Non-pigmented ciliary epithelial cell (primary cell): Measurements from ENCODE around the gene CHCHD6.

Experiments used
- DNase-seq: peaks from one replicate; pipeline ENCODE4 v3.0.0-alpha.2; 2010; ENCODE audit warnings: low read depth

Gene CHCHD6

GRCh38 chr3:126743350-126743749, 39.3 kb downstream of the CHCHD6 start:
- no peak for DNase-seq

DNA sequence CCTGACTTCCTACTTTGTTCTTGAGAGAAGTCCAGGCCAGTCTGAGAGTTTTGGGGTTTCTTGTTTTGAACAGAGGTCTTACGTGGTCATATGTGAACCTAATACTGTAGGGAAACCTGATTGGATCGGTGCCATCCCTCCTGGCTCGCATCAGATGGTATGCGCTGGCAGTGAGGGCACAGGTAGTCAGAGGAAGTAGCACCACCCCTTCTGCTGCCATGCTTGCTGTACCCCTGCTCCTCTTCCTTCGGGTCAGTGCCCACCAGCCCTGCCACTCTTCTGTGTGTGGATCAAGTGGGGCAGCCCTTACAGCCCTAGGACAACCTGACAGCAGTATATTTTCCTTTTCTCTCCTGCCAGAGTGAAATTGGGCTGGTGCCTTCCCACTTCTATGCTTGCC, 39.7 kb downstream of the CHCHD6 start:
- no peak for DNase-seq

- DNase-seq: no peak
Measured at GRCh38 chr3:126745760-126746394, 41.8 kb downstream of the CHCHD6 start.

DNA sequence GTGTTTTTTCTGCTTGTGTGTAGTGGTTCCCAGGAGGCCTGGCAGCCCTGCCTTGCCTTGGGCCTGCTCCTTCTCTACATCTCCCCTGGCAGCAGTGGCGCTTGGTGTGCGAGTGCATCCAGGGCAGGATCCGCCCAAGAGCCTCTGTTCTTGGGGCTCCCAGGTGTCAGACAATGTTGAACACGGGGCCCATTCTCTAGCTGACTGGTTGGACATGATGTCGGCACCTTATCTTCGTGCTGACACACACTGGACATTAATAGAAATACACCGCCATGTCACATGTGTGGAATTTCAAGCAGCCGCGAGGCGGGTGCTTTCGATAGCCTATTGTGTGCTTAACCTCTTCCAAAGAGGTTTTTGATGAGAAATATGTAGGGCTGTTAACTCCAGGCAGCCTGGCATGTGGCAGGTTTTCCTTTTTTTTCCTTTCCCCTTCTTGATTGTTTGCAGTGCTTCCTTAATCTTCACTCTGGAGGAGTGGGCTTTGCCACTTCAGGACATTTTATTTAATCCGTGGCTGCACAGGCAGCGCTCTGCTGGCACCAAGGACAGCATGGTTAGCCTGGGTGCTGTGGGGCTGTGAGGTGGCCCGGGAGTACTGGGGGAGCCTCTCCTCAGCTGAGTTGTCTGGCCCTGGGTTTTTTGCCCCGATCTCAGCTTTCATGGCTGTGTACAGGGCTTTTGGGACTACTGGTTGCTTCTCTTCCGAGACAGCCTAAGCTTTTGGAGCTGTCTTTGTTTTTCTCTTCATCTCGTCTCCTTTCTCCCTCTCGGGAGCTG, 42.5 kb downstream of the CHCHD6 start:
- peak; percentile 24 for DNase-seq

GRCh38 chr3:126747768-126748167, 43.7 kb downstream of the CHCHD6 start:
- no peak for DNase-seq

DNA sequence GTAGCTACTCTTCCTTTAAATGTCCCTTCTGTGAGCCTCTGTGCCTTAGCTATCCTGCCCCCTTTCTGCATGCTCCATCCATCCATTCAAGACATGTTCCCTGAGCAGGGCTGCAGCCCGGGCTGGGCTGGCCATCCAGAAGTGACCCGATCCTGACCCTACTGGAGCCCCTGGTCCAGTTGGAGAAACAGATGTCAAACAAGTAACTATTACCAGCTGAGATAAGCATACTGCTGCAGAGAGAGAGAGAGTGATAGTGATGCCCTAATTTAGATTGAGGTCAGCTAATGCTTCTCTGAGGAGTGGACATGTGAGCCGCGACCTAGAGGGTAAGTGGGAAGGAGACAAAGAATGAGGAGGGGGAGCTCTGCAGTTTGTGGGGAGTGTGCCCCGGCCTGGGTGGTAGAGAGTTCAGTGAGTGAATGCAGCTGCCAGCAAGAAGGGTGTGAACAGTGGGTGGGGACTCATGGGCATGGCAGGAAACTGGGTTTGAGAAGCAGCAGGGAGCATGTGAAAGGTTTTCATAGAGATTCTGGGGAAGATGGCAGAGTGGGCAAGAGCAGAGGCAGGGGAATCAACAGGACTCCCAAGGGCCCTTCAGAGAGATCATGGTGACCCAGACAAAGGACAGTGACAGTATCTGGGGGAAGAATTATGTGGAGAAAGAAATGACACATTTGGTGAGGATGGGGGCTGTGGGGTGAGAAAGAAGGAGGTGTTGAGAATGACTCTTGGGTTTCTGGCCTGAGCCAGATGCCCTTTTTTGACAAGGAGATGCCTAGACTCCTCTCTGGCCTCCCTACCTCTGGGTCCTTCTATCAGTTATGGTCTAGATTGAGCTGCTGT, 44.9 kb downstream of the CHCHD6 start:
- no peak for DNase-seq

DNA sequence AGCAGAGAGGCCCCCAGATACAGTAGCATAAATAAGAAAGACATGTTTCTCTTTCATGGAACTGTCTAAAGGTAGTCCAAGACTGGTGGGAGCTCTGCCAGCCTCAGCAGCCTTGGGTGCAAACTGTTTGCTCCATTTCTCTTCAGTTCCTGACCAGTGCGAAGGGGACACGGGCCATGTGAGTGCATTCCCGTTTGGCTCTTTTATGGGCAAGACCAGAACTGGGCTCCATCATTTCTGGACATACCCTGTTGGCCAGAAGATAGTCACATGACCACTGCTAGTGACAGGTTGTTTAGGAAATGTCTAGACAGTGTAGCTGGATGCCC, 45.5 kb downstream of the CHCHD6 start:
- no peak for DNase-seq

GRCh38 chr3:126749931-126750755, 46.1 kb downstream of the CHCHD6 start:
- no peak for DNase-seq

DNA sequence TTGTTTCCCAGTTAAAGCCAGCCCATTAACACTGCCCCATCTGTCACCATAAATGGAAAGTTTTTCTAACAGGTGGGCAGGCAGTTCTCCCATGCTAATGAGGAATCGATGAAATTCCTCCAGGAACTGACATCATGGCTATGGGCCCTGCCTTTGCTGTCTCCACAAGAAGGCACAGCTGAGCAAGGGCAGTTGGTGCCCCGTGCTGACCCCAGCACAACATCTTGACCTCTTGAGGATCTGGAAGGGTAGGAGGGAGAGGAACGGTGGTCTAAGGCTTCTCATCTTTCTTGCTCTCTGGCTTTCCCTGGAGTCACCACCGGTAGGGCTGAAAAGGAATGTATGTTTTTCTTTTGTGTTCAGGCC, 46.7 kb downstream of the CHCHD6 start:
- no peak for DNase-seq

DNA sequence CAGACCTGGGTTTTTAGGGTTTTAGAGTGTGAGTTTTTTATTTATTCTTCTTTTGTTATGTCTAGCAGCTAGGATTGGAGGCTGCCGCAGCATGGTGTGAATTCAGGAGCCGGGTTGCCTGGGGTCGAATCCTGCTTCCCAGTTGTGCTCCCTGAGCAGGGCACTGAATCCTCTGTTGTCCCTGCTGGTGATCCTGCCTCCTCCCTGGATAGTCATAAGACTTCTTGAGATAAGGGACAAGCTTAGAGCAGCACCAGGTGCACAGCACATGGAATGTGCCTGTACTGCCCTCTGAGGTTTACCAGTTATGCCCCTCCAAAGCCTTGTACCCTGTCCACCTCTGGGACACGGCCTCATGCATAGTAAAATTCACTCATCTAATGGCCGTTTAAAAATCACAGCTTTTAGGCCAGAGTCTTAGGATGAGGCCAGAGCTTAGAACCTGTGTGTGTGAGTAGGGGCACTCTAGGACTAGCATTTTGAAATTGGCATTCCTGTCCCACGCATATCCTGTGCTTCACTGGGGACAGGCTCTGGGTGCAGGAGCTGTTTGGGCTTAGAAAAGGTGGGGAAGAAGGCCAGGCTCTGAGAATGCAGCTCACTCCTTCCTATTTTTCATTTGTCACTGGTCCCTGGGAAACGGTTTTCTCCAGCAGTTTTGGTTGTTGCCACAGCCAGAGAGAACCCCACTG, 47.7 kb downstream of the CHCHD6 start:
- no peak for DNase-seq

- DNase-seq: peak; percentile 27
Measured at GRCh38 chr3:126752303-126753190, 48.5 kb downstream of the CHCHD6 start.

GRCh38 chr3:126753191-126754160, 49.4 kb downstream of the CHCHD6 start:
- no peak for DNase-seq

DNA sequence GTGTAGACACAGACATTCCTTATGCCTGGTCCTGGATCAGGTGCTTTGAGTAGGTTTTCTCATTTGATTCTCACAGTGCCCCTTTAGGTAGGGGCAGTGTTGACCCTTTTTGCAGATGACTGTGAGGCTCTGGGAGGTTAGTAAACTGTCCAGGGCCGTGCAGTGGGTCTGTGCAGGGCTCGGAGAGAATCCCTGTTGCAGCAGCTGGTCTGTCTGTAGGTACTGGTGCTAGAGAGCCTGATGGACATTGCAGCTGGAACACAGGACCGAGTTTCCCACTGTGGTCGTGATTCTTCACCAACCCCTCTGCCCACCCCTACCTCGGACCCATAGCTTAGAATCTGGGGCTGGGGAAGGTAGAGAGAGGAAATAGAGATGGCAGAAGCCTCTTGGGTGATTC, 51.8 kb downstream of the CHCHD6 start:
- DNase-seq: no peak

GRCh38 chr3:126758026-126758425, 54.0 kb downstream of the CHCHD6 start:
- no peak for DNase-seq

- DNase-seq: no peak
Measured at GRCh38 chr3:126758882-126759281, 54.8 kb downstream of the CHCHD6 start.

- no peak for DNase-seq
Measured at GRCh38 chr3:126760541-126760940, 56.5 kb downstream of the CHCHD6 start.

GRCh38 chr3:126763035-126763434, 59.0 kb downstream of the CHCHD6 start:
- no peak for DNase-seq

DNA sequence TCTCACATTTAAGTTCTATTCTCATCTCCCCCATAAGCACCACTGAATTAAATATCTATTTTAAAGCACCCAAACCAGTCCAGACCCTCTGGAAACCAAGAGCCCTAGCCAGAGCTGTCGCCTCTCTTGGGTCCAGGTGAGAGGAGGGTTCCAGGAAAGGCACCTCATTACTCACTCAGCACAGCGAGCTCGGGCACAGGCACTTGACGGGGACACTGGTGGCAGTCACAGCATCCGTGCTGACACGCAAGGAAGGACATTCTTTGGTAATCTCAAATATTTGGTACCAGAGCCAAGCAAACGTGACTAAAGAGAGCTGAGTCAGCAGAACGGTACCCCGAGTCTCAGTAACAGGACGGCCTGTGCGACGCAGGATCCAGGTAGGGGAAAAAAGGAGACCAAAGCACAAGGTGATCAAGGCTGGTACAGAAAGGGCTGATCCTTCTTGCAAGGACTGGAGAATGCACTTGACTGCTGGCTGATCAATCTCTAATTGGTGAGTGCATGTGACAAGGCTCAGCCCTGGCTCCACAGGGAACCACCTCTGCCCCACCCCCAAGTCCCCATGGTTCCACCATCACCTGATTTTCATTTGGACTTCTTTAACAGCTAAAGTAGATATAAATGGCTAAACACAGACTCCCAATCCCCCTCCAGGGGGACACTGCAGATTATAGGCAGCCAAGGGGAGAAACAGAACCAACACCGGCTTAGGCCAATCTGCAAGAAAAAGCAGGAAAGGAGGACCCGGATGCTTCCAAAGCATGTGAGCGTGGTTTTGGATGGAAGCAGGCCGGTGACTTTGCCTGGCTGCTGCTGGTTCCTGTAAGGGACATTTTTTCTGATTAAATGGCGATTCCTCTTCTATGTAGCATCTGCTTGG, 61.4 kb downstream of the CHCHD6 start:
- DNase-seq: no peak
